SK-N-SH (cell line): ENCODE results near the gene RAB5B. TPM values are rescaled to one million over a fixed set of nuclear protein-coding genes. Genes with fewer than 3 reads are reported as not detected.

ENCODE experiments used
- CTCF ChIA-PET: fragments of 300-600, 350-600 bp; formaldehyde crosslinking; extraction: SDS; loops from one replicate; lab custom pipeline; 2021; lab: Yijun Ruan, JAX
- POLR2A ChIA-PET: fragments of 350-600 bp; sonication (Branson Sonifier 250); formaldehyde crosslinking; extraction: SDS; loops from one replicate; lab custom pipeline; 2020; ENCODE audit warnings: antibody characterized with exemption, inconsistent platforms; lab: Yijun Ruan, JAX
- DNase-seq: peaks from one replicate; pipeline ENCODE4 v3.0.0; 2012
- H2AFZ ChIP-seq: fragments of 200-600 bp; sonication (generic); 2 replicates; pipeline ENCODE4 v1.8.1; 2016; ENCODE audit warnings: antibody characterized with exemption, mild to moderate bottlenecking, low read depth
- H3F3A ChIP-seq: fragments of 200-600 bp; sonication (generic); replicated peaks from 2 replicates; pipeline ENCODE3; 2016; ENCODE audit warnings: antibody characterized with exemption, mild to moderate bottlenecking; ENCODE audit not compliant: insufficient read depth
- H3K27ac ChIP-seq, 2 experiments: fragments of 200-500 bp in 1 of 2; fragments of 200-600 bp in 1 of 2; sonication (Bioruptor generic) in 1 of 2; sonication (generic), shearing (Covaris generic) in 1 of 2; 2 replicates each; pipeline versions ENCODE4 v1.5.1 to v1.6.1; 2014 to 2016; ENCODE audit warnings: low read depth in 2 of 2, inconsistent platforms in 1 of 2, low read length in 1 of 2, mild to moderate bottlenecking in 1 of 2, mixed read lengths in 1 of 2
- H3K27me3 ChIP-seq: fragments of 200-600 bp; sonication (generic), shearing (Covaris generic); 2 replicates; pipeline ENCODE4 v1.6.1; 2016; ENCODE audit warnings: mixed run types; ENCODE audit not compliant: insufficient read depth
- H3K36me3 ChIP-seq, 2 experiments: fragments of 200-500 bp in 1 of 2; fragments of 200-600 bp in 1 of 2; sonication (Bioruptor generic) in 1 of 2; sonication (generic) in 1 of 2; replicated peaks in 1 of 2; 2 replicates each; pipeline versions ENCODE3 to v1.5.1; 2014 to 2016; ENCODE audit warnings: low read length in 1 of 2, mild to moderate bottlenecking in 1 of 2; ENCODE audit not compliant: insufficient read depth in 2 of 2, control insufficient read depth in 1 of 2
- H3K4me1 ChIP-seq, 2 experiments: fragments of 200-500 bp in 1 of 2; fragments of 200-600 bp in 1 of 2; sonication (Bioruptor generic) in 1 of 2; sonication (generic), shearing (Covaris generic) in 1 of 2; 2 replicates each; pipeline versions ENCODE4 v1.5.1 to v1.6.1; 2014 to 2016; ENCODE audit warnings: low read depth in 1 of 2, low read length in 1 of 2, mixed run types in 1 of 2; ENCODE audit not compliant: insufficient read depth in 2 of 2, control insufficient read depth in 1 of 2
- H3K4me2 ChIP-seq: fragments of 200-600 bp; sonication (generic), shearing (Covaris generic); 2 replicates; pipeline ENCODE4 v1.6.1; 2017; ENCODE audit warnings: mixed run types
- H3K4me3 ChIP-seq, 2 experiments: fragments of 200-500 bp in 1 of 2; fragments of 200-600 bp in 1 of 2; sonication (Bioruptor generic) in 1 of 2; sonication (generic), shearing (Covaris generic) in 1 of 2; 2 replicates each; pipeline versions ENCODE4 v1.5.1 to v1.8.1; 2014 to 2016; ENCODE audit warnings: low read depth in 2 of 2, inconsistent platforms in 1 of 2, low read length in 1 of 2, mild to moderate bottlenecking in 1 of 2, mixed read lengths in 1 of 2, moderate library complexity in 1 of 2
- H3K79me2 ChIP-seq: fragments of 200-600 bp; sonication (generic); 2 replicates; pipeline ENCODE4 v1.8.1; 2017; ENCODE audit warnings: mild to moderate bottlenecking; ENCODE audit not compliant: insufficient read depth
- H3K9ac ChIP-seq: fragments of 200-600 bp; sonication (generic); 2 replicates; pipeline ENCODE4 v1.6.1; 2017; ENCODE audit warnings: mixed run types
- H3K9me2 ChIP-seq: fragments of 200-600 bp; sonication (generic); 2 replicates; pipeline ENCODE4 v1.6.1; 2017; ENCODE audit warnings: mixed run types
- H3K9me3 ChIP-seq: fragments of 200-600 bp; sonication (generic); 2 replicates; pipeline ENCODE4 v1.6.1; 2017; ENCODE audit warnings: mixed run types, mild to moderate bottlenecking, moderate library complexity
- H4K20me1 ChIP-seq: fragments of 200-600 bp; sonication (generic); 2 replicates; pipeline ENCODE4 v1.6.1; 2017; ENCODE audit warnings: mild to moderate bottlenecking, mixed run types; ENCODE audit not compliant: insufficient read depth
- CHD2 ChIP-seq: fragments of 150-350 bp; IDR thresholded peaks from 2 replicates; pipeline ENCODE4 v1.6.1; 2018; ENCODE audit warnings: low read length; ENCODE audit not compliant: partially characterized antibody
- FOXJ3 ChIP-seq: sonication (generic); formaldehyde crosslinking; IDR thresholded peaks from 2 replicates; pipeline ENCODE4 v1.5.1; 2020; ENCODE audit warnings: mild to moderate bottlenecking, missing genetic modification reagents
- FOXM1 ChIP-seq: IDR thresholded peaks from 2 replicates; pipeline ENCODE4 v1.4.0; 2012; ENCODE audit warnings: low read depth, mild to moderate bottlenecking
- GATA2 ChIP-seq: sonication (generic); formaldehyde crosslinking; IDR thresholded peaks from 2 replicates; pipeline ENCODE4 v1.5.0; 2020; ENCODE audit warnings: mild to moderate bottlenecking, missing genetic modification reagents
- JUND ChIP-seq: IDR thresholded peaks from 2 replicates; pipeline ENCODE4 v1.4.0; 2012
- MAX ChIP-seq: IDR thresholded peaks from 2 replicates; pipeline ENCODE4 v1.4.0; 2012; ENCODE audit warnings: low read depth
- MXI1 ChIP-seq: IDR thresholded peaks from 2 replicates; pipeline ENCODE4 v1.6.1; 2012; ENCODE audit warnings: mild to moderate bottlenecking, low read depth, low read length, improper control_type of control experiment
- TAF1 ChIP-seq: IDR thresholded peaks from 2 replicates; pipeline ENCODE4 v1.6.1; 2012; ENCODE audit warnings: low read depth, mild to moderate bottlenecking, low read length, moderate library complexity, borderline replicate concordance
- USF2 ChIP-seq: fragments of 150-350 bp; IDR thresholded peaks from 2 replicates; pipeline ENCODE4 v1.6.1; 2017; ENCODE audit warnings: antibody characterized with exemption, low read length, low read depth, borderline replicate concordance
- YY1 ChIP-seq: IDR thresholded peaks from 2 replicates; pipeline ENCODE4 v1.4.0; 2012; ENCODE audit warnings: low read depth, mild to moderate bottlenecking
- ZBTB33 ChIP-seq: IDR thresholded peaks from 2 replicates; pipeline ENCODE4 v1.4.0; 2012; ENCODE audit warnings: low read depth, borderline replicate concordance
- WGBS: methylation state at CpG from one replicate; pipeline ENCODE4 v1.1.6; 2017; ENCODE audit warnings: low lambda C conversion rate; 5-methylcytosine and 5-hydroxymethylcytosine counted together
- polyA plus RNA-seq, 3 experiments: library from polyadenylated mRNA; depleted of rRNA; stranded (reverse); fragments of >200 nt; gene quantifications; 2 replicates each; pipeline ENCODE4 v1.2.3, GENCODE V29; 2012

Gene RAB5B
- polyA plus RNA-seq, 1 of the 3 experiments (the other 2 are of a cell fraction) = 54.0 TPM

GRCh38 chr12:56031987-56032386, 58.1 kb downstream of the RAB5B start:
- Histone ChIP-seq H3K27ac (no peak overlapping the region), H3K4me2 (no peak overlapping the region), H3F3A (peaks cover 15% of the 10 kb centered on the region), H3K9me3 (no peaks in the 10 kb centered on the region), H3K9me2 (no peaks in the 10 kb centered on the region), H3K4me3 (no peak overlapping the region), H3K4me1 (peaks cover 0 to 8% of the 10 kb centered on the region in 2 experiments; a peak in 1 of 4 replicates), H3K36me3 (peaks cover 8 to 31% of the 10 kb centered on the region in 2 experiments), H4K20me1 (no peaks in the 10 kb centered on the region), H3K27me3 (no peaks in the 10 kb centered on the region), H3K9ac (no peak overlapping the region), H2AFZ (no peak overlapping the region), H3K79me2 (no peaks in the 10 kb centered on the region)
- TF ChIP-seq MAX = no peak
- POLR2A ChIA-PET = no interaction called here
- WGBS = 100% methylated on average over 1 of the region's 1 CpG
- CTCF ChIA-PET = interaction anchor here (1.2 kb wide), 1 partner anchor 36 kb away, joined by 11 read pairs; no protein-coding TSS in a partner anchor
- no peak for DNase-seq

- Histone ChIP-seq H3K4me3 (no peak overlapping the region), H3K36me3 (peaks cover 8 to 30% of the 10 kb centered on the region in 2 experiments), H4K20me1 (no peaks in the 10 kb centered on the region), H3K9me3 (no peaks in the 10 kb centered on the region), H2AFZ (no peak overlapping the region), H3K79me2 (no peaks in the 10 kb centered on the region), H3K4me2 (no peak overlapping the region), H3K27me3 (no peaks in the 10 kb centered on the region), H3K27ac (no peak overlapping the region), H3K9ac (no peak overlapping the region), H3F3A (peaks cover 3% of the 10 kb centered on the region), H3K4me1 (no peaks in the 10 kb centered on the region; a peak in 1 of 4 replicates), H3K9me2 (no peaks in the 10 kb centered on the region)
- no peak for TF ChIP-seq MXI1
- no peak for DNase-seq
- ChIA-PET CTCF (interaction anchor here (1.6 to 2.5 kb wide), 2 partner anchors 39 to 296 kb away, joined by 3 to 9 read pairs; partner anchors contain the start of gene SUOX), POLR2A (no interaction called here)
- WGBS = 81% methylated on average over 14 of the region's 21 CpGs
Measured at GRCh38 chr12:56034586-56035332, 60.9 kb downstream of the RAB5B start.

GRCh38 chr12:56037161-56037560, 63.3 kb downstream of the RAB5B start:
- ChIA-PET CTCF (interaction anchor here (5.1 kb wide), 1 partner anchor 41 kb away, joined by 46 read pairs; the partner anchor contains the start of gene SUOX), POLR2A (no interaction called here)
- Histone ChIP-seq H3F3A (peaks cover 6% of the 10 kb centered on the region), H3K9me2 (no peaks in the 10 kb centered on the region), H3K9me3 (no peaks in the 10 kb centered on the region), H3K4me1 (peaks cover 0 to 6% of the 10 kb centered on the region in 2 experiments; a peak in 2 of 4 replicates), H3K9ac (no peak overlapping the region), H3K36me3 (peaks cover 4 to 27% of the 10 kb centered on the region in 2 experiments), H4K20me1 (no peaks in the 10 kb centered on the region), H3K27ac (no peak overlapping the region), H3K27me3 (no peaks in the 10 kb centered on the region), H3K4me3 (no peak overlapping the region), H3K79me2 (peaks cover 3% of the 10 kb centered on the region), H2AFZ (no peak overlapping the region), H3K4me2 (no peak overlapping the region)
- WGBS = 94% methylated on average over 2 of the region's 2 CpGs
- DNase-seq = no peak
- TF ChIP-seq YY1 (no peak), USF2 (no peak), ZBTB33 (no peak), FOXJ3 (CRISPR knock-in tag) (no peak), FOXM1 (no peak), MXI1 (no peak), TAF1 (no peak), JUND (no peak), CHD2 (no peak), GATA2 (CRISPR knock-in tag) (no peak)
